Muscle of back (tissue), 11 donors: ENCODE measurements around the gene EFR3B. TPM values are rescaled to one million over a fixed set of nuclear protein-coding genes. Genes with fewer than 3 reads are reported as not detected.

Experiments used
- DNase-seq, 3 donors: peaks; one replicate each; pipeline versions ENCODE4 v3.0.0 to v3.0.0-alpha.2; 2013
- polyA plus RNA-seq, 10 donors: library from polyadenylated mRNA; unstranded; fragments of 120-200 nt; gene quantifications; one replicate each; pipeline ENCODE4 v1.2.1, GENCODE V29; 2013; ENCODE audit not compliant: insufficient read length in 10 of 10

Gene EFR3B
- polyA plus RNA-seq, 10 donors = 3.5 to 6.4 (median 5.0) TPM

GRCh38 chr2:25184254-25184653 is 142.4 kb downstream of the EFR3B start:
- DNase-seq = no peak

GRCh38 chr2:25187729-25188350 is 146.0 kb downstream of the EFR3B start:
- DNase-seq = no peak

- DNase-seq = no peak
Measured at GRCh38 chr2:25188405-25188804, 146.5 kb downstream of the EFR3B start.

- DNase-seq = no peak
Measured at GRCh38 chr2:25190536-25190935, 148.7 kb downstream of the EFR3B start.

- no peak for DNase-seq
Measured at GRCh38 chr2:25194576-25195122, 152.8 kb downstream of the EFR3B start.

- peak in 1 of 3 donors; percentile 50 for DNase-seq
Measured at GRCh38 chr2:25197336-25198208, 155.7 kb downstream of the EFR3B start.

- DNase-seq = no peak
Measured at GRCh38 chr2:25198209-25198525, 156.3 kb downstream of the EFR3B start.

- DNase-seq = peak in 1 of 3 donors; percentile 51
Measured at GRCh38 chr2:25198576-25198975, 156.7 kb downstream of the EFR3B start.

GRCh38 chr2:25201265-25201664 is 159.4 kb downstream of the EFR3B start:
- DNase-seq = no peak

- DNase-seq = no peak
Measured at GRCh38 chr2:25201794-25202193, 159.9 kb downstream of the EFR3B start.

GRCh38 chr2:25202275-25202674 is 160.4 kb downstream of the EFR3B start:
- no peak for DNase-seq

GRCh38 chr2:25204190-25204838 is 162.4 kb downstream of the EFR3B start:
- DNase-seq = peak in 1 of 3 donors; percentile 69

- no peak for DNase-seq
Measured at GRCh38 chr2:25207078-25207545, 165.2 kb downstream of the EFR3B start.

Other genes with a start within 250 kb of the EFR3B start
- gene PTRHD1, start 248.7 kb upstream of the EFR3B start, polyA plus RNA-seq = 10 to 100 TPM; 36.8 to 52.7 (median 43.9) TPM
- gene CENPO, start 248.7 kb upstream of the EFR3B start, polyA plus RNA-seq = 10 to 100 TPM; 10.7 to 21.6 (median 16.4) TPM
- gene ADCY3, start 121.8 kb upstream of the EFR3B start, polyA plus RNA-seq = 10 to 100 TPM; 19.3 to 37.0 (median 23.5) TPM
- gene DNAJC27, start 70.1 kb upstream of the EFR3B start, polyA plus RNA-seq = 1 to 10 TPM; 4.7 to 9.4 (median 5.8) TPM
- gene POMC, start 126.5 kb downstream of the EFR3B start, polyA plus RNA-seq = 1 to 10 TPM; 1.2 to 4.7 (median 2.0) TPM